GM21390 (cell line): ENCODE measurements around the gene POLR3H.
"Not testable (repeated sequence)": the region's sequence is repeated elsewhere in the genome, so short reads cannot be mapped to it uniquely, and the experiment has no call there.

Experiments used
- ATAC-seq: cut with Tn5 transposase; IDR thresholded peaks from one replicate; pipeline ENCODE4 v1.9.1; 2021; ENCODE audit not compliant: unreplicated experiment

Gene POLR3H, protein sequence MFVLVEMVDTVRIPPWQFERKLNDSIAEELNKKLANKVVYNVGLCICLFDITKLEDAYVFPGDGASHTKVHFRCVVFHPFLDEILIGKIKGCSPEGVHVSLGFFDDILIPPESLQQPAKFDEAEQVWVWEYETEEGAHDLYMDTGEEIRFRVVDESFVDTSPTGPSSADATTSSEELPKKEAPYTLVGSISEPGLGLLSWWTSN

DNA sequence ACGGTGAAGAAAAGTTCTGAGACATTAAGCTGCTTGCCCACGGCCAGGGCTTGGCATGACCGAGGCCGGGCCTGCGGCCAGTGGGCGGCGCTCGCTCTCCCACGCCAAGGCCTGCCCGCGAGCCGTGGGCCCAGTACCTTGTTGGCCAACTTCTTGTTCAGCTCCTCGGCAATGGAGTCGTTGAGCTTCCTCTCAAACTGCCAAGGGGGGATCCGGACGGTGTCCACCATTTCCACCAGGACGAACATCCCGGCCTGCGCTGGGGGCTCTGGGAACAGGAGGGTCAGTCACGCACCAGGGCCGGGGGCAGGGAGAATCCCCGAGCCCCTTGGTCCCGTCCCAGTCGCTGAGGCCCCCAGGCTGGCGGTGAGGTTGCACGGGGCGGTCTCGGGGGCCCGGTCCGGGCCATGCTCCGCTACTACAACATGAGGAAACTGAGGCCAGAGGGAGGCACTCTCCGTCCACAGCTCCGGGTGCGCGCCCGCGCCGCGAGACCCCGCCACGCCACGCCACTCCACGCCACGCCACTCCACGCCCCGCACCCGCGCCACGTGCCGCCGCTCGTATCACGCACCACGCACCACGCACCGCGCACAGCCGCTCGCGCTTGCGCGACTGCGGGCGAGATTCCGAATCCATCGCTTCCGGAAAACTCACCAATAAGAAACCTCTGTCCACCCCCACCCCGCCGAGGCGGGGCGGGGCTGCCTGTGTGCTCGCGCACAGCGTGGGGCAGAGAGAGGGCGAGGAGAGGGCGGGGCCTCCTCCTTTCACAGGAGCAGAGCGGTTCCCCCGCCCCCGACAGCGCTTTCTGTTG lies at the start of gene POLR3H:
Gene POLR3H, minus strand, starts transcription at position 617 of the 817 bp plus-strand sequence. Its CDS starts 369 bp downstream, at position 248.
- ATAC-seq, result peak; percentile 88

DNA sequence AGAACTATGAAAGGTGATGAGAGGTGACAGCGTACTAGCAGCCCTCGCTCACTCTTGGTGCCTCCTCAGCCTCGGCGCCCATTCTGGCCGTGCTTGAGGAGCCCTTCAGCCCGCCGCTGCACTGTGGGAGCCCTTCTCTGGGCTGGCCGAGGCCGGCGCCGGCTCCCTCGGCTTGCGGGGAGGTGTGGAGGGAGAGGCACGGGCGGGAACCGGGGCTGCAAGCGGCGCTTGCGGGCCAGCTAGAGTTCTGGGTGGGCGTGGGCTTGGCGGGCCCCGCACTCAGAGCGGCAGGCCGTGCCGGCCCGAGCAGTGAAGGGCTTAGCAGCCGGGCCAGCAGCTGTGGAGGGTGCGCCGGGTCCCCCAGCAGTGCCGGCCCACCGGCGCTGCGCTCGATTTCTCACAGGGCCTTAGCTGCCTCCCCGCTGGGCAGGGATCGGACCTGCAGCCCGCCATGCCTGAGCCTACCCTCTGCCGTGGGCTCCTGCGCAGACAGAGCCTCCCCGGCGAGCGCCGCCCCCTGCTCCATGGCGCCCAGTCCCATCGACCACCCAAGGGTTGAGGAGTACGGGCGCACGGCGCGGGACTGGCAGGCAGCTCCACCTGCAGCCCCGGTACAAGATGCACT lies 49.2 kb upstream of the POLR3H start:
- not testable (repeated sequence) for ATAC-seq

DNA sequence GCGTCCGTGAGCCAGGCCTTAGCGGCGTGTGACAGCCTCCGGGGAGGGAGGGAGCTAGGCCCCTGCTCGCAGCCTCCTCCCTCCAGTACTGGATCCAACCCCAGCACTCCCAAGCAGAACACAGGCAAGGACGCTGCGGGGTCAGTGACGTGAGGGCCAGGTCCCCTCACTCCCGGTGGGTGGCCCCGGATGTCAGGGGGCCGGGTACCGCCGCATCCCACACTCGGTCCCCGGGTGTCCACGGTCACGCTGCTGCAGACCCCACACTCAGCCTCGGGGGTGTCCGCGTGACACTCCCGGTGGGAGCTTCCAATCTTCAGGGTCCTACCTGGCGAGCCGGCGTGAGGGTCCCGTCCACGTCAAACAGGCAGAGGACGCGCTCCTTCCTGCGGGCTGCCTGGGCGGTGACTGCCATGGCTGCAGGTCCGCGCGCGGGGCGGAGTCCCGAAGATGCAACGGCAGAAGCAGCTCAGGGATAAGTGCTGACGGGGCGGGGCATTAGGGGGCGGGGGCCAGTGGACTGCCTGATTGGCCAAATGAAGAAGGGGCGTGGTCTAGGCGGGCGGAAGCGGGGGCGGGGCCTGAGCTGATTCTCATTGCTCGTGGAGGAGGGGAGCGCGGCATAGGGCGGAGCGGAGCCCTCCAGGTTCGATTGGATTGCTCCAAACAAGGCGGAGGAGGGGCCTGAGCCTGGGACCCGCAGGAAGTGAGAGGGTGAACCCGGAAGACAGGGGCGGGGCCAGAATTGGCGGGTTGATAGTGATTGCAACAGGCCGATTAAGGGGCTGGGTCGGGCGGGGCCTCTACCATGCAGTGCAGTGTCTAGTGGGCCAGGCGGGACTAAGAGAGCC lies 45.3 kb upstream of the POLR3H start, which contains the start of gene PMM1:
Gene PMM1, minus strand, starts transcription at position 450 of the 851 bp plus-strand sequence. Its CDS starts 35 bp downstream, at position 415.
- peak; percentile 93 for ATAC-seq

DNA sequence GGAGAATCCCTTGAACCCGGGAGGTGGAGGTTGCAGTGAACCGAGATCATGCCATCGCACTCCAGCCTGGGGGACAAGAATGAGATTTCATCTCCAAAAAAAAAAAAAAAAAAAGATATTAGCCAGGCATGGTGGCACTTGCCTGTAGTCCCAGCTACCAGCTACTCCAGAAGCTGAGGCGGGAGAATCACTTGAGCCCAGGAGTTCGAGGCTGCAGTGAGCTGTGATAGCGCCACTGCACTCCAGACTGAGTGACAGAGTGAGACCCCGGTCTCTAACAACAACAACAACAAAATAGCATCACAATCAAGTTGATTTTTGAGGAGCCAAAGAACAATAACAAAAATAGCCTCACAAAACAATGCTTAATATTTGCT lies 43.1 kb upstream of the POLR3H start:
- no peak for ATAC-seq

DNA sequence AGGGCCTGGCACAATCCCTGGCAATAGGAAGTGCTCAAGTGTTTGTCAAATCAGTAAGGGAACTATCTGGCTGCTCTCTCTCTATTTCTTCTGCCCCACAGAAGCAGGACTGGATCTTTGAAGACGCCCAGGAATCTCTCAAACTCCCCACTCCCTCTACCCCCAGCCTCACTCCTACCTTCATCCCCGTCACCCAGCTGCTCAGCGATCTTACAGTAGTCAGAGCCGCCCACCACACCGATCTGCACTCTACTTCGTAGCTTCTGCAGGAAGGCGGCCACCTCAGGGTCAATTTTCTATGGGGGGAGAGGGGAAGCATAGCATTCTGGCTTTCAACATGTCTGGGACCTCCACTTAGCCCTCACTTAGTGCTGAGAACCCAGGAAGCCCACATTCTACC lies 41.6 kb upstream of the POLR3H start:
- no peak for ATAC-seq

DNA sequence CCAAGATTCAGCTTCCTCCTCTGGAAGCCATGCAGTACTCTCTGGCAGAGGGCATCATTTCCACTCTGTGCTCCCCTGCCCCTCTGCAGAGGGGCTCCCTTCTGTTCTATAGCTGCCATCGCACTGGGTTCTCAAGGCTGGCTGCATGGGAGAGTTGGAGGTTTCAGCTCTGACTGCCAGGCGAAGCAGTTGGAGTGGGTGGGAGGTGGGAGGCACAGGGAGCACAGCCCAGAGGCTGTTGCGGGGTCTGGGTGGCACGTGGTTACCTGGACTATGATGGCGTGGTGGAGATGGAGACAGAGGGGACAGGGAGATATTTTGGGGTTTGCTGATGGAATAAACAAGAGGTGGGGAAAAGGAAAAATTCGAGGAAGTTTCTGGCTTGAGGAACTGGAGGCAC lies 40.6 kb upstream of the POLR3H start:
- no peak for ATAC-seq

DNA sequence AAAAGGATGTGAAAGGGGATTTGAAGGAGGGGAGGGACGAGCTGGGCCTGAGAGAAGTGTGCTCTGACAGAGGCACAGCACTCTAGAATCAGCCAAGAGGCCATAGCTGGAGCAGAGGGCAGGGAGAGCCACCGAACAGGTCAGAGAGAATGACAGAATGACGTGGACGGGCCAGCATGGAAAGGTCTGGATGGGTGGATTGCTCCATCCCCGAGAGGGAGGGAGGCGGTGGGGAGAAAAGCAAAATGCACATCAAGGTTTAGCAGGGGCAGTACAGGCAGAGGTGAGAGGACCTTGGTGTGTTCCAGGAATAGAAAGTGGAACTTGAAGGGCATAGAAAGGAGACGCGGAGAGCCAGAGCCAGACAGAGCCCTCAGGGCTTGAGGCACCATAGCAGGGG lies 38.4 kb upstream of the POLR3H start:
- no peak for ATAC-seq

DNA sequence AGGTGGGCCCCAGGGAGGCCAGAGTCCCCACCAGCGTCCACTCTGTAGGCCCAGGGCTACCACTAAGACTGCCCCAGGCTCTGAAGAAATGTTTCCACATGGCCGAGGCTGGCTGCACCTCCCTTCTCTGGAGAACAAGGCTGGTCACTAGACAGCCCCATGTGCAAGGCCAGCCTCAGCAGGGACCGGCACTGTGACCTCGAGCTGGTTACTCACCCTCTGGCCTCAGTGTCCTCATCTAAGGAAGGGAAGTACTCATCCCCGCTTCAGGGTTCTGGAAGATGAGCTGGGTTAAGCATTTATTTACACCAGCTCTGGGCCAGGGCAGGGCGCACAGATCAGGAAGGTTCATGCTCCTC lies 35.7 kb upstream of the POLR3H start:
- no peak for ATAC-seq

DNA sequence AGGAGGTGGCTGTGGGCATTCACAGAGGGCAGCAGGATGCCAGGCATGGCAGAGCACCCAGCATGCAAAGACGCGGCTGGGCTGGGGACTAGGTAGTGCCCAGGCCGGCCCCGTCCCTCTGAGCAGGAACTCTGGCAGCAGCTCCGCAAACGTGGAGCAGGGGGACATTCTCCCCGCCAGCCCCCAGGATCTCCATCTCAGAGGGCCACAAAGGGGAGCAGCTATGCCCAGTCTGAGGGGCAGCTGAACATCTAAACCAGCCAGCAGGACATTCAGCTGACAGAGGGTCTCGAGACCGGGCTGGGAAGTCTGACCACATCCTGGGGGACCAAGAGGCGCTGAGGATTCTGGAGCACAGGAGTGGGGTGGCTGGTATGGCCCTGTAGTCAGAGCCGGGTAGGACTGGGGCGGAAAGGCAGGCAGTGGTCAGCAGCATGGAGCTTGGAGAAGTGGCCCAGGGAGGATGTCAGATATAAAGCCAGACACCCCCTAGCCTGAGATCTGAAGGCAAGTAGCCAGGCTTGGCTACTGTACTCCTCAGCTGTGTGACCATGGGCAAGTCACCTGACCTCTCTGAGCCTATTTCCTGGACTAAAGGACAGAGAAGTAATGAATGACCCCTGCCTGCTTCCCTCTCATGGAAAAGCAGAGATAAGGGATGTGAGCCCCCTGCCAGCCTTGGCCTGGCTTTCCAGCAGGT lies 35.2 kb upstream of the POLR3H start:
- ATAC-seq, result no peak

DNA sequence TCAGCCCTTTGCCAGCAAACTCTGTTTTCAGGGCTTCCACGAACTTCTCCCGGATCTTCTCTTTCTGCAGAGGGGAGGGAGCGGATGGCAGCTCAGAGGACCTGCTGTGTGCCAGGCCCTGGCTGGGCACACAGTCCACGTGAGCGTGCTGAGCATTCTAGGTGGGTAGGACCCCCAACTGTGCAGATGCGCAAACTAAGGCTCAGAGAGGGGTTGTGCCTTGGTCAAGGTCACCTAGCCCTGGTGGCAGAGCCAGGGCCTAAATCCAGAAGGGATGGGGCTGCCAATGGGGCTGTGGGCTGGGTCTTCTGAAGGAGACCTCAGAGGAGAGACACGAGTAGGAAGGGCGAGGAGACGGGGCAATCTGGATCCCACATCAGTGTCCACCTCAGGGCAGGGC lies 34.5 kb upstream of the POLR3H start:
- ATAC-seq, result no peak

DNA sequence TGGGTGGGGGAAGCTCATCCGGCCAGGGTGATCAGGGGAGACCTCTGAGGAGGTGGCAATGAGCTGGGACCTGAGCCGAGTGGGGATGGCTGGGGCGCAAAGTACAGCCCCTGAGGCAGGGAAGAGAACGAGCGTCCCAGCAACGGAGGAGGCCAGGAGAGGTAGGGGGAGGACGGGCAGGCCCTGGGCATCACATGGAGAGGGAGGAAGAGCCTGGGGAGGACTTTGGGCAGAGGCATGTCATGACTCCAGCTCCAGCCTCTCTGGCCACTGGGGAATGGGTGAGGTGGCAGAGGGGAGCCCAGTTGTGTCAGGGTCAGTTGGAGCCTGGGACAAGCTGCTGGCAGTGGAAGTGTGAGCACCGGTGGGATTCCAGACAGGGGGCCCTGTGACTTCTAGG lies 33.8 kb upstream of the POLR3H start:
- no peak for ATAC-seq

DNA sequence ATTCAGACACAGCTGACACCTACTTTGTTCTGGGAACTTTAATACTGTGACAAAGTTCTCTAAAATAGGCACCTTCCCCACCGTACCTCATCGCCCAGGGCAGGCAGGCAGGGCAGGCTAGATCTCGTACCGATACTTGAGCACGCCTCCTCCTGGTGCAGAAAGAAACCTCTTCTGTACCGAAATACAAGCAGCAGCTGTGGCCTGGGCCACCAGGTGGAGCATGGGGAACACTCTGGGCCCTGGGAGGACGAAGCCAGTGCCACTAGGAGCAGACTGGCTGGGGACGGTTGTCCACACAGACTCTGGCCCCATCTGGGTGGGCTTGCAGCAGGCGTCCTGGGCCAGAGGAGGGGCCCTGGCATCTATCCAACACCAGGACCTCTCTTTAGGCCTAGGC lies 32.6 kb upstream of the POLR3H start:
- ATAC-seq, result no peak

DNA sequence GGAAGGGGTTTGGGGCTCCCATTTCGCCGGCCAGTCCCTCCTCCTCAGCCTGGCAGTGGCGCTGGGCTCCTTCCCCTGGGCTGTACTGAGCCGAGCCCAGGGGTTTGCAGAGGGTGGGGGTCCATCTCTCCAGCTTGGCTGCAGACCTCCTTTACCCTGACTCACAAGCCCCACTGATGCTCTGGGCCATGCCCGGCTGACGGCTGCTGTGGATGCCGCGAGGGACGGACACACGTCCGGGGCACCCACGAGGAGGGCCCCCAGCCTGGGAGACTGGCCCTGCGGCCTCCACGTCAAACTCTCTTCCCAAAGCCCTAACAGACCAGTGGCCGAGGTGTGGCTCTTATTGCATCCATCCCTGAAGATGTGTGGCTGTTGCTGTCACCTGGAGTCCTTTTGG lies 31.3 kb upstream of the POLR3H start:
- no peak for ATAC-seq

DNA sequence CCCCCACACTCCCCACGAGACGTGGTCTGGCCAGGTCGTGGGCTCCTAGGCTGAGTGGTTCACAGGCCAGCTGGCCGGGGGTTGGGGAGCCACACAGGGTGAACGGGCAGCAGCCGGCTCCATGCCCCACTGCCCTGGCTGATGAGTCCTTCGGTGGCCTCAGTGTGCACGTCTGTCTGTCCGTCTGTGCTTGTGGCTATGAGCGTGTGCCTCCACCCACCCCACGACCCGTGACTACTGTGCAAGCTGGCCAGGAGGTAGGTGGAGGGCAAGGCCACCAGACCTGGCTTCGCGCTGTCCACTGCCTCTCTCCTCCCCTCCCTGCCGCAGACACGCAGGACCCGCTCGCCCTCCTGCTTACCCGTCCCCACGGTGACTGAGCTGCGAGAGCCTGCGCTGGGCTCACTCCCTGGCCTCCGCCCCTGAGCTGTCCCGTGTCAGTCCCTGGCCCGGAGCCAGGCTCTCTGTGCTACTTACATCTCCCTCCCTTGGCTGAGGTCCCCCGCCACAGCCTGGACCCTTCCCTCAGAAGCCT lies 30.6 kb upstream of the POLR3H start:
- ATAC-seq, result no peak

DNA sequence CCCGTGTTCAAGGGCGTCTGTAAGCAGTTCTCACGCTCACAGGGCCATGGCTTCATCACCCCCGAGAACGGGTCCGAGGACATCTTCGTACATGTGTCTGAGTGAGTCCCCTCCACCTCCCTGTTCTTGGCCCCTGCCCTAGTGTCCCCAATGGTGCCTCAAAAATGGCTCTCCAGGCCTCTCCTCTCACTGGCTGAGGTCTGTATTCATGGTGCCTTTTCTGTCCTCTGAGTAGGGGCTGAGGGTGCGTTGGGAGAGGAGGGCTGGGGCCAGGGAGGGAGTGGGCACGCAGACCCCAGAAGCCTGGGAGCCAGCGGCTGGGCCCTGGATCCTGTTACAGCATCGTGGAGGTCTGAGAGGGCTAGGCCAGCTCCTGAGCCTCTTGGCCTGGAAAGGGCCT lies 29.4 kb upstream of the POLR3H start:
- ATAC-seq, result no peak

DNA sequence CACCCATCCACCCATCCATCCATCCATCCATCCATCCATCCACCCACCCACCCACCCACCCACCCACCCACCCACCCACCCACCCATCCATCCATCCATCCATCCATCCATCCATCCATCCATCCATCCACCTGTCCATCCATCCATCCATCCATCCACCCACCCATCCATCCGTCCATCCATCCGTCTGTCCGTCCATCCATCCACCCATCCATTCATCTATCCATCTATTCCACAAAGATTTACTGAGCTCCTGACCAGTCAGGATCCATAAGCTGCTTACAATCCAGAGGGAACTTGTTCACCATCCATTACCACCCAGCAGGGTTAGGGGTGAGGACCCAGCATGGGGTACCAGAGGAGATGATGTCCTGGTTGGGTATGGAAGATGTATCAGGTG lies 28.0 kb upstream of the POLR3H start:
- ATAC-seq, result not testable (repeated sequence)

DNA sequence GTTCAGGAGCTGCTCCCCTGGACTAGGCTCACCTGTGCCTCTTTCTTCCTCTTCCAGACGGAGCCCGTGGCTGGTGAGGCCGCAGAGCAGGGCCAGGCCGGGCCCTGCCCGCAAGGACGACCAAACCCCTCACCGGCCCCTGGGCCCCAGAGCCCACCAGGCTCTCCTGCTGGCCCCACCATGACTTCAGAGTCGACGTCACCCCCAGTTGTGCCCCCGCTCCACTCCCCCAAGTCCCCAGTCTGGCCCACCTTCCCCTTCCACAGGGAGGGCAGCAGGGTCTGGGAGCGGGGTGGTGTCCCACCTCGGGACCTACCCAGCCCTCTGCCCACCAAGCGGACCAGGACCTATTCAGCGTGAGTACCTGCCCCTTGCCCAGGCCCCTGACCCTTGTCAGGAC lies 27.5 kb upstream of the POLR3H start:
- no peak for ATAC-seq

DNA sequence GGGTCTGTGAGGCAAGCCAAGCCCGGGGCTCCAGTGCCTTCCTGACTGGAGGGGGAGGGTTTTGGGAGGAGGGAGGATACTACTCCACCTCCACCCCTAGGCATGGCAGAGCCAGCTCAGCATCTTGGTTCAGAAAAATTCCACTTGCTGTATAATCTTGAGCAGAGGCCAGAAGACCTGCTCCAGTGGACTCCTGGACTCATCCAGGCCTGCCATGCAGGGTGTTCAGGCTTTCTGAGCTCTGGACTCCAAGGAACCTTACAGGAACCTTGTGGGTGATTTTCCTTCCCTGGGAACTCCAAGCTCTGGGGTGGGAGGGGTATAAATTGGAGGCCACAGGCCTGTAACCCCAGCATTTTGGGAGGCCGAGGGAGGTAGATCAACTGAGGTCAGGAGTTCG lies 26.0 kb upstream of the POLR3H start:
- ATAC-seq, result no peak

DNA sequence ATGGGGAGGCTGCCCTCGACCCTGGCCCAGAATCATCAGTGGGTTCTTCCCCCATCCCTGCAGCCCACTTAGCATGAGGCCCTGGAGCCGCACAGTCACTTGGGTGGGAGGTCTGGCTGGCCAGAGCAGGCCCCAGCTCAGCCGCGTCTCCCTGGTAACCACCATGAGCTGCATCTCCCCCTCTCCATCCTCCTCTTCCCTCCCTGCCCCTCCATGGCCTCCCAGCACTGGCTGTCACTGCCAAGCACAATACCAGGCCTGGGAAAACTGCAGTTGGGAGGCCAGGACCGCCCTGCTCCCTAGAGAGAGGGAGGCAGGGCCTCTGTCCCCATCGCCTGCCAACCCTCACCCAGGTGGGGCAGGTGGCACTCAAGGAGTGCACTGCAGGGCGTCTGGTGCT lies 24.5 kb upstream of the POLR3H start:
- no peak for ATAC-seq

DNA sequence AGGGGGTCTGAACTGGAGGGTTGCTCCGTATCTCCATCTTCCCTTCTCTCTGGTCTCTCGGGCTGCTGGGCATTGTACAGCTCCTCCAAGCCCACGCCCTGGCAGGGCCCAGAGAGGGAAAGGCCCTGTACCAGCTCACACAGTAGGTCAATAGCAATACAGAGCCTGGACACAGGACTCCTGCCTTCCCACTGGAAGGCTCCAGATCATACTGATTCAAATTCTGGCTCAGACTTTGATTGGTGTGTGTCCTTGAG lies 23.2 kb upstream of the POLR3H start:
- ATAC-seq, result no peak
